SK-N-SH (cell line): ENCODE measurements around the gene DYDC2.

Source experiments
- FOXJ3 ChIP-seq: sonication (generic); formaldehyde crosslinking; IDR thresholded peaks from 2 replicates; pipeline ENCODE4 v1.5.1; 2020; ENCODE audit warnings: mild to moderate bottlenecking, missing genetic modification reagents
- POLR2AphosphoS5 ChIP-seq: IDR thresholded peaks from 2 replicates; pipeline ENCODE4 v1.6.1; 2012; ENCODE audit warnings: low read depth, low read length
- TF ChIP-seq, protein P1 (sequence below): fragments of 200-600 bp; sonication (generic); IDR thresholded peaks from 2 replicates; pipeline ENCODE4 v1.6.1; 2017; ENCODE audit warnings: antibody characterized with exemption, mild to moderate bottlenecking, moderate library complexity

DNA sequence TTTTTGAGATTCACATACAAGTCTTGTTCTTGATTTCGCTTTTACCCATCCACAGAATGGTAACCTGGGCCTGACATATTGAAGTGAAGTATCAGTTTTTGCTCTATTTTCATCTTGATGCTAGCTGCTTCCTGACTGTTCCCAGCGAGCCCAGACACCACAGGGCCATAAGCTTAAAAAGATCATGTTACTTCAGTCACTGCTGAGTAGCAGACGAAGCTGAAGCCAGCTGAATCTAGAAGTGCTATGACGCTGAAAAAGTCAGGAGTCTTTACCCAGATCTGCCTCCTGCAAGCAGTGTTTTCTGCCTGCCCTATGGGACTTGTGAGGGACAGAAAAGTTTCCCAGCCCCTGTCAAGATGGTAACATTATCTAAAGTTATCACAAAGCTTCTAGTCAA lies 49.0 kb downstream of the DYDC2 start:
- TF ChIP-seq POLR2AphosphoS5 (no peak), FOXJ3 (CRISPR knock-in tag) (no peak)
- TF ChIP-seq, protein P1, sequence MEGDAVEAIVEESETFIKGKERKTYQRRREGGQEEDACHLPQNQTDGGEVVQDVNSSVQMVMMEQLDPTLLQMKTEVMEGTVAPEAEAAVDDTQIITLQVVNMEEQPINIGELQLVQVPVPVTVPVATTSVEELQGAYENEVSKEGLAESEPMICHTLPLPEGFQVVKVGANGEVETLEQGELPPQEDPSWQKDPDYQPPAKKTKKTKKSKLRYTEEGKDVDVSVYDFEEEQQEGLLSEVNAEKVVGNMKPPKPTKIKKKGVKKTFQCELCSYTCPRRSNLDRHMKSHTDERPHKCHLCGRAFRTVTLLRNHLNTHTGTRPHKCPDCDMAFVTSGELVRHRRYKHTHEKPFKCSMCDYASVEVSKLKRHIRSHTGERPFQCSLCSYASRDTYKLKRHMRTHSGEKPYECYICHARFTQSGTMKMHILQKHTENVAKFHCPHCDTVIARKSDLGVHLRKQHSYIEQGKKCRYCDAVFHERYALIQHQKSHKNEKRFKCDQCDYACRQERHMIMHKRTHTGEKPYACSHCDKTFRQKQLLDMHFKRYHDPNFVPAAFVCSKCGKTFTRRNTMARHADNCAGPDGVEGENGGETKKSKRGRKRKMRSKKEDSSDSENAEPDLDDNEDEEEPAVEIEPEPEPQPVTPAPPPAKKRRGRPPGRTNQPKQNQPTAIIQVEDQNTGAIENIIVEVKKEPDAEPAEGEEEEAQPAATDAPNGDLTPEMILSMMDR: no peak
